Right atrium auricular region (tissue), 2 donors: ENCODE results near the gene ADAMTS17. TPM values are rescaled to one million over a fixed set of nuclear protein-coding genes. Genes with fewer than 3 reads are reported as not detected.

ENCODE experiments used
- DNase-seq: peaks from one replicate; pipeline ENCODE4 v3.0.0-alpha.2; 2019; ENCODE audit warnings: low spot score
- H3K27ac ChIP-seq, 2 donors: fragments of 200-600 bp; sonication (generic); 1 replicate in 1 of 2; 2 replicates in 1 of 2; pipeline ENCODE4 v1.5.1; 2016 to 2019
- H3K27me3 ChIP-seq, 2 donors: fragments of 200-600 bp; sonication (generic); one replicate each; pipeline versions ENCODE4 v1.5.1 to v1.6.0; 2017 to 2019
- H3K36me3 ChIP-seq: fragments of 200-600 bp; sonication (generic); one replicate; pipeline ENCODE4 v1.5.1; 2016
- H3K4me1 ChIP-seq, 2 donors: fragments of 200-600 bp; sonication (generic); one replicate each; pipeline versions ENCODE4 v1.5.1 to v1.6.0; 2017 to 2019
- H3K4me3 ChIP-seq, 2 donors: fragments of 200-600 bp; sonication (generic); 1 replicate in 1 of 2; 2 replicates in 1 of 2; pipeline ENCODE4 v1.5.1; 2017 to 2019; ENCODE audit warnings: mild to moderate bottlenecking in 1 of 2, moderate library complexity in 1 of 2
- H3K9me3 ChIP-seq, 2 donors: fragments of 200-600 bp; sonication (generic); one replicate each; pipeline ENCODE4 v1.5.1; 2019
- total RNA-seq, 2 donors: library from RNA; depleted of rRNA; stranded (reverse); fragments of >200 nt; gene quantifications; one replicate each; pipeline ENCODE4 v1.1.0, GENCODE V29; 2016
- TF ChIP-seq, protein P1 (sequence below), 2 donors: fragments of 200-600 bp; sonication (generic); IDR thresholded peaks; one replicate each; pipeline ENCODE4 v1.5.1; 2019; ENCODE audit warnings: antibody characterized with exemption in 2 of 2

Gene ADAMTS17
- total RNA-seq, 2 donors from 2014 or later: 3.6 to 4.4 TPM

DNA sequence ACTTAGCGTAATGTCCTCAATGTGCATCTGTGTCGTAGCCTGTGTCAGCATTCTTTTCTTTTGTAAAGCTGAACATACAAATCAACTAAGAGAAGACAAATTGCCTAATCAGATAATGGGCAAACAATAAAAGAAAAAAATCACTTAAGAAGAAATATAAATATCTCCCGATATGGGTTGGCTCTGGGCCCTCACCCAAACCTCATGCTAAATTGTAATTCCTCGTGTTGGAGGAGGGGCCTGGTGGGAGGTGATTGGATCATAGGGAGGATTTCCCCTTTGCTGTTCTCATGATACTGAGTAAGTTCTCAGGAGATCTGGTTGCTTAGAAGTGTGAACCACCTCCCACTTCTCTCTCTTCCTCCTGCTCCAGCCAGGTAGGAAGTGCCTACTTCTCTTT is 323.6 kb downstream of the ADAMTS17 start:
- H3K27ac ChIP-seq: no peak overlapping the region
- H3K9me3 ChIP-seq: no peaks in the 10 kb centered on the region
- peaks cover 0 to 21% of the 10 kb centered on the region in 2 donors for H3K4me1 ChIP-seq
- H3K4me3 ChIP-seq: no peak overlapping the region
- no peaks in the 10 kb centered on the region for H3K36me3 ChIP-seq
- DNase-seq: no peak
- TF ChIP-seq, protein P1, sequence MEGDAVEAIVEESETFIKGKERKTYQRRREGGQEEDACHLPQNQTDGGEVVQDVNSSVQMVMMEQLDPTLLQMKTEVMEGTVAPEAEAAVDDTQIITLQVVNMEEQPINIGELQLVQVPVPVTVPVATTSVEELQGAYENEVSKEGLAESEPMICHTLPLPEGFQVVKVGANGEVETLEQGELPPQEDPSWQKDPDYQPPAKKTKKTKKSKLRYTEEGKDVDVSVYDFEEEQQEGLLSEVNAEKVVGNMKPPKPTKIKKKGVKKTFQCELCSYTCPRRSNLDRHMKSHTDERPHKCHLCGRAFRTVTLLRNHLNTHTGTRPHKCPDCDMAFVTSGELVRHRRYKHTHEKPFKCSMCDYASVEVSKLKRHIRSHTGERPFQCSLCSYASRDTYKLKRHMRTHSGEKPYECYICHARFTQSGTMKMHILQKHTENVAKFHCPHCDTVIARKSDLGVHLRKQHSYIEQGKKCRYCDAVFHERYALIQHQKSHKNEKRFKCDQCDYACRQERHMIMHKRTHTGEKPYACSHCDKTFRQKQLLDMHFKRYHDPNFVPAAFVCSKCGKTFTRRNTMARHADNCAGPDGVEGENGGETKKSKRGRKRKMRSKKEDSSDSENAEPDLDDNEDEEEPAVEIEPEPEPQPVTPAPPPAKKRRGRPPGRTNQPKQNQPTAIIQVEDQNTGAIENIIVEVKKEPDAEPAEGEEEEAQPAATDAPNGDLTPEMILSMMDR (IDR thresholded peaks at IDR 0.05): no peak
- H3K27me3 ChIP-seq: no peaks in the 10 kb centered on the region

DNA sequence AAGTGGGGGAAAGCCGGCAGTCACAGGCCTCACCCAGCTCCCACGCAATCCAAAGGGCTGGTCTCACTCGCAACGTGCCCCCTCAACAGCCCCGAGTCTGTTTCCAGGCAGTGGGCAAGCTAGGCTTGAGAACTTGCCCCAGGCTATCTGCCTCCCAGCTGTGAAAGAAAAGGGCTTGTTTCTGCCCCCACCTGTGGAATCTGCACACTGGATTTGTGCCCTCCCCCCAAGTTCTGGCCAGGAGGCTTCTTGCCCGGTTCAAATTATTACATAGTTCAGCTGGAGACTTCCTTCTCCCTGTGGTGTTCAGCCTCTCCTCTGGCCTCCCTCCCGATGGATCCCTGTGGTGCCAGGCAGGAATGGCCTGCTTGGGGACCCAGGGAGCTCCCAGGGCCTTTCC is 324.6 kb downstream of the ADAMTS17 start:
- no peaks in the 10 kb centered on the region for H3K9me3 ChIP-seq
- H3K27me3 ChIP-seq: no peaks in the 10 kb centered on the region
- H3K4me1 ChIP-seq: peaks cover 0 to 21% of the 10 kb centered on the region in 2 donors
- H3K4me3 ChIP-seq: no peak overlapping the region
- H3K27ac ChIP-seq: no peak overlapping the region
- no peaks in the 10 kb centered on the region for H3K36me3 ChIP-seq
- TF ChIP-seq, protein P1 (IDR thresholded peaks at IDR 0.05): no peak
- no peak for DNase-seq

DNA sequence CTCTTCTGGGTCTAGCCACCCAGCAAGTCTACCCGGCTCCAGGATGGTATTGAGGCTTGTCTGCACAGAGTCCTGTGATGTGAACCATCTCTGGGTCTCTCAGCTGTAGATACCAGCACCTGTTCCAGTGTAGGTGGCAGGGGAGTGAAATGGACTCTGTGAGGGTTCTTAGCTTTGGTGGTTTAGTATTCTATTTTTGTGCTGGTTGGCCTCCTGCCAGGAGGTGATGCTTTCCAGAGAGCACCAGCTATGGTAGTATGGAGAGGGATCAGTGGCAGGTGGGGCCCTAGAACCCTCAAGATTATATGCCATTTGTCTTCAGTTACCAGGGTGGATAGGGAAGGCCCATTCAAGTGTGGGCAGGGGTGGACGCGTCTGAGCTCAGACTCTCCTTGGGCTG is 325.1 kb downstream of the ADAMTS17 start:
- no peaks in the 10 kb centered on the region for H3K27me3 ChIP-seq
- no peaks in the 10 kb centered on the region for H3K9me3 ChIP-seq
- no peaks in the 10 kb centered on the region for H3K36me3 ChIP-seq
- peaks cover 0 to 20% of the 10 kb centered on the region in 2 donors for H3K4me1 ChIP-seq
- TF ChIP-seq, protein P1 (IDR thresholded peaks at IDR 0.05): no peak
- no peak for DNase-seq
- no peak overlapping the region for H3K4me3 ChIP-seq
- H3K27ac ChIP-seq: no peak overlapping the region

DNA sequence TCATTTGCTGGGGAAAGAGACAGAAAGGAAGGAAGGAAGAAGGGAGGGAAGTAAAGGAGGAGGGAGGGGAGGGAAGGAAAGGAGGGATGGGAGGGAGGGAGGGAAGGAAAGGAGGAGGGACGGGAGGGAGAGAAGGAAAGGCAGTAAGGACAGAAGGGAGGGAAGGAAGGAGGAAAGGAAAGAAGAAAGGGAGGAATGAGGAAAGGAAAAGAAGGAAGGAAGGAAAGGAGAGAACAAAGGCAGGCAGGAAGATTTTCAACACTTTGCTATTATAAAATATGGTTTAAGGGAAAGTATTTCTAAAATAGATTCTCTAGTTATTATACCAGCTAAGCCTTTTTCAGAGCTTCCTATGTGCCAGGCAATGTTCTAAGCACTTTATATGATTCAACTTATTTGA is 330.5 kb downstream of the ADAMTS17 start:
- H3K4me1 ChIP-seq: no peaks in the 10 kb centered on the region
- no peak overlapping the region for H3K27ac ChIP-seq
- TF ChIP-seq, protein P1 (IDR thresholded peaks at IDR 0.05): no peak
- H3K9me3 ChIP-seq: no peaks in the 10 kb centered on the region
- H3K36me3 ChIP-seq: no peaks in the 10 kb centered on the region
- no peak for DNase-seq
- no peak overlapping the region for H3K4me3 ChIP-seq
- no peaks in the 10 kb centered on the region for H3K27me3 ChIP-seq

DNA sequence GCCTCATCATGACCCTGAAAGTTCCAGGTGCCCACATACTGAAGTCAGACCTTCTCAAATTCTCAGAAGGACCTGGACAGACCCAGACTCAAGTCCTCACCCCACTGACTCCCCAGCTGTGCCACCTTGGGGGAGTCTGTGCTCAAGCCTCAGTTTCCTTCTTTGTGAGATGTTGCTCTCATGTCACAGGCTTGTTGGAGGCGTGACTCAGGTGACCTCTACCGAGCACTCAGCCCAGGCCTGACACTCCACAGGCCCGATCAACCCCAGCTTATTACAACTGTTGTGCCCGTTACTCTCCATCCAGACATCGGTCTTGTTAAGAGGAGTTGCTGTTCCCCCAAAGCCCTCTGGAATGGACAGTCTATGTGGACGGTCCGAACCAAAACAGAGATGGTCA is 332.4 kb downstream of the ADAMTS17 start:
- H3K4me1 ChIP-seq: no peaks in the 10 kb centered on the region
- no peaks in the 10 kb centered on the region for H3K27me3 ChIP-seq
- no peaks in the 10 kb centered on the region for H3K36me3 ChIP-seq
- no peak overlapping the region for H3K4me3 ChIP-seq
- H3K9me3 ChIP-seq: no peaks in the 10 kb centered on the region
- H3K27ac ChIP-seq: no peak overlapping the region
- TF ChIP-seq, protein P1 (IDR thresholded peaks at IDR 0.05): no peak
- no peak for DNase-seq

DNA sequence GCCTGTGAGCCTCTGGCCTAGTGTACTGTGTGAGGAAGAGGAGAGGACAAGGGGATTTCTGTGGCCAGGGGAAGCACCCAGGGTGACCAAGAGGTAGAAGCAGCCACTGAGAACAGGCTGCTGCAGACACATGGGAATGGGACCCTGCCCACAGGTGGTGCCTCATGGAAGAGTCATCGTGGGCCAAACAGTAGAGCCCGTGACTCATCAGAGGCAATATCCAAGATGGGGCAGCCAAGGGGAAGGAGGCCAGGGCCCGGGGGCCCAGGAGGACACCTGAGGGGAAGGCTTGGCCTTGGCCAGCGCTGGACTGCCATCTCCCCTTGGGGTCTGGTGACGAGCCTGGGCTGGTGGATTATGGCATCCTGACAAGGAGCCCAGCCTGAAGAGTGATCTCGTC is 333.5 kb downstream of the ADAMTS17 start:
- Histone ChIP-seq H3K36me3 (no peaks in the 10 kb centered on the region), H3K27me3 (no peaks in the 10 kb centered on the region), H3K4me3 (no peak overlapping the region), H3K9me3 (no peaks in the 10 kb centered on the region), H3K4me1 (no peaks in the 10 kb centered on the region), H3K27ac (no peak overlapping the region)
- TF ChIP-seq, protein P1 (IDR thresholded peaks at IDR 0.05): no peak
- DNase-seq: no peak
